Testis (tissue), 2 donors: ENCODE data around the gene SLC6A6.

Experiments used
- POLR2A ChIP-seq: fragments of 450-650 bp; IDR thresholded peaks from one replicate; pipeline ENCODE4 v1.6.1; 2017; ENCODE audit warnings: antibody characterized with exemption, mild to moderate bottlenecking, moderate library complexity
- TF ChIP-seq, protein P1 (sequence below), 3 experiments: fragments of 450-650 bp in 2 of 3; fragments of 200-600 bp in 1 of 3; sonication (generic) in 1 of 3; IDR thresholded peaks; one replicate each; pipeline ENCODE4 v1.5.1; 2016 to 2019; ENCODE audit warnings: antibody characterized with exemption in 3 of 3, mild to moderate bottlenecking in 2 of 3, moderate library complexity in 1 of 3

DNA sequence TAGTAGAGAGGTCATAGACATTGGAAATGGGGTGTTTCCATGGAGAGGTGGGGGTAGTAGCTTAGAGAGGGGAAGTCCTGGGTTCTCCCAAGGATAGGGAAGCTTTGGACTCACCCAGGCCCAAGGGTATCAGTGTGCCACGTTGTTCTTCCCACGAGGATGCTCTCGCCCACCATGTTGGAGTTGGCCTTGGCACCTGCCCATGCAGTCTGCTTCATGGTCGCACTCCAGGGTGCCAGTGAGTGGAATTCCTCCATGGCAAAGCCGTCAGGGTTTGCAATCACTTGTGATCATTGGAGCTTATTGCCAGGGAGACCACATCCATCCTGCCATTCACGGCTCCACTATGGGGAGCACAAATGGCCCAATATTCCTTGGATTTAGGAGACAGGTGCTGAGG, 77.2 kb downstream of the SLC6A6 start:
- TF ChIP-seq, protein P1, sequence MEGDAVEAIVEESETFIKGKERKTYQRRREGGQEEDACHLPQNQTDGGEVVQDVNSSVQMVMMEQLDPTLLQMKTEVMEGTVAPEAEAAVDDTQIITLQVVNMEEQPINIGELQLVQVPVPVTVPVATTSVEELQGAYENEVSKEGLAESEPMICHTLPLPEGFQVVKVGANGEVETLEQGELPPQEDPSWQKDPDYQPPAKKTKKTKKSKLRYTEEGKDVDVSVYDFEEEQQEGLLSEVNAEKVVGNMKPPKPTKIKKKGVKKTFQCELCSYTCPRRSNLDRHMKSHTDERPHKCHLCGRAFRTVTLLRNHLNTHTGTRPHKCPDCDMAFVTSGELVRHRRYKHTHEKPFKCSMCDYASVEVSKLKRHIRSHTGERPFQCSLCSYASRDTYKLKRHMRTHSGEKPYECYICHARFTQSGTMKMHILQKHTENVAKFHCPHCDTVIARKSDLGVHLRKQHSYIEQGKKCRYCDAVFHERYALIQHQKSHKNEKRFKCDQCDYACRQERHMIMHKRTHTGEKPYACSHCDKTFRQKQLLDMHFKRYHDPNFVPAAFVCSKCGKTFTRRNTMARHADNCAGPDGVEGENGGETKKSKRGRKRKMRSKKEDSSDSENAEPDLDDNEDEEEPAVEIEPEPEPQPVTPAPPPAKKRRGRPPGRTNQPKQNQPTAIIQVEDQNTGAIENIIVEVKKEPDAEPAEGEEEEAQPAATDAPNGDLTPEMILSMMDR (IDR thresholded peaks at IDR 0.05) = no peak
- TF ChIP-seq POLR2A = no peak
